HepG2 (cell line): Measurements from ENCODE around the gene STYK1. TPM values are rescaled to one million over a fixed set of nuclear protein-coding genes. Genes with fewer than 3 reads are reported as not detected.

Experiments
- ATAC-seq: fragments of 200-7000 bp; cut with Tn5 transposase; 3 replicates; pipeline ENCODE4 v1.9.1; 2020; ENCODE audit warnings: mild to moderate bottlenecking, moderate library complexity
- BruUV-seq: library from RNA; stranded (reverse); fragments of 400-500 nt; replicated peaks from 2 replicates; lab custom pipeline; 2021; lab: Mats Ljungman, UMichigan
- CTCF ChIA-PET: fragments of 300-600 bp; formaldehyde crosslinking; extraction: SDS; loops from one replicate; lab custom pipeline; 2021; ENCODE audit warnings: low total read pairs, inconsistent platforms, low intra/inter-chr PET ratio; lab: Yijun Ruan, JAX
- POLR2A ChIA-PET: fragments of 350-600 bp; sonication (Branson Sonifier 250); formaldehyde crosslinking; loops from one replicate; lab custom pipeline; 2020; ENCODE audit warnings: antibody characterized with exemption, inconsistent platforms; lab: Yijun Ruan, JAX
- DNase-seq: peaks from one replicate; pipeline ENCODE4 v3.0.0-alpha.2; 2015; ENCODE audit warnings: low spot score
- FAIRE-seq: peaks from 3 replicates; lab custom pipeline; 2011; peaks lifted over from hg19 to GRCh38; lab: Jason Lieb, UNC
- H2AFZ ChIP-seq: one replicate; pipeline ENCODE4 v1.6.1; 2011; ENCODE audit warnings: low read length, inconsistent platforms
- H3K27ac ChIP-seq: fragments of 300-600 bp; 3 replicates; pipeline ENCODE4 v1.8.0; 2011; ENCODE audit warnings: mixed run types, mild to moderate bottlenecking, mixed read lengths, low read length, inconsistent platforms; ENCODE audit not compliant: insufficient read depth; ENCODE audit errors: extremely low read length
- H3K27me3 ChIP-seq, 2 experiments: fragments of 200-600 bp in 1 of 2; 2 replicates in 1 of 2; 3 replicates in 1 of 2; pipeline versions ENCODE4 v1.6.0 to v1.8.0; 2011; ENCODE audit warnings: low read length in 2 of 2, mild to moderate bottlenecking in 2 of 2, moderate library complexity in 2 of 2, inconsistent platforms in 1 of 2; ENCODE audit not compliant: insufficient read depth in 2 of 2, control insufficient read depth in 1 of 2
- H3K36me3 ChIP-seq, 2 experiments: fragments of 200-600 bp in 1 of 2; replicated peaks in 1 of 2; 2 replicates in 1 of 2; 3 replicates in 1 of 2; pipeline versions ENCODE4 v1.5.1 to v1.8.0; 2011; ENCODE audit warnings: low read length in 2 of 2, inconsistent platforms in 1 of 2; ENCODE audit not compliant: insufficient read depth in 2 of 2, control insufficient read depth in 1 of 2
- H3K4me1 ChIP-seq: 2 replicates; pipeline ENCODE4 v1.5.1; 2012; ENCODE audit warnings: low read length, inconsistent platforms; ENCODE audit not compliant: insufficient read depth
- H3K4me2 ChIP-seq: 2 replicates; pipeline ENCODE4 v1.6.0; 2011; ENCODE audit warnings: low read depth, low read length, inconsistent platforms
- H3K4me3 ChIP-seq, 3 experiments: fragments of 200-600 bp in 1 of 3; sonication (generic), shearing (Covaris generic) in 1 of 3; replicated peaks in 1 of 3; 2 replicates each; pipeline ENCODE4 v1.5.1; 2011 to 2016; ENCODE audit warnings: low read length in 3 of 3, inconsistent platforms in 2 of 3, low read depth in 2 of 3, mild to moderate bottlenecking in 2 of 3, control low read depth in 1 of 3, mixed read lengths in 1 of 3; ENCODE audit not compliant: insufficient read depth in 1 of 3
- H3K79me2 ChIP-seq: one replicate; pipeline ENCODE4 v1.6.1; 2011; ENCODE audit warnings: low read length, inconsistent platforms; ENCODE audit not compliant: insufficient read depth
- H3K9ac ChIP-seq: 2 replicates; pipeline ENCODE4 v1.6.0; 2011; ENCODE audit warnings: mild to moderate bottlenecking, low read depth, low read length, inconsistent platforms; ENCODE audit not compliant: insufficient read depth
- H3K9me3 ChIP-seq: 2 replicates; pipeline ENCODE4 v1.5.1; 2012; ENCODE audit warnings: mild to moderate bottlenecking, low read length
- H4K20me1 ChIP-seq: 2 replicates; pipeline ENCODE4 v1.6.0; 2011; ENCODE audit warnings: inconsistent platforms, mild to moderate bottlenecking, low read length, moderate library complexity; ENCODE audit not compliant: insufficient read depth
- ATF2 ChIP-seq: sonication (generic); formaldehyde crosslinking; IDR thresholded peaks from 2 replicates; pipeline ENCODE4 v1.4.0; 2020; ENCODE audit warnings: missing genetic modification reagents
- FOSL2 ChIP-seq: sonication (generic); formaldehyde crosslinking; IDR thresholded peaks from 2 replicates; pipeline ENCODE4 v1.4.0; 2020; ENCODE audit warnings: missing genetic modification reagents
- GLI4 ChIP-seq: sonication (generic); formaldehyde crosslinking; IDR thresholded peaks from 2 replicates; pipeline ENCODE4 v1.5.1; 2020; ENCODE audit warnings: missing genetic modification reagents, mild to moderate bottlenecking, moderate library complexity, borderline replicate concordance
- MED13 ChIP-seq: sonication (generic); formaldehyde crosslinking; IDR thresholded peaks from 2 replicates; pipeline ENCODE4 v1.5.0; 2020; ENCODE audit warnings: missing genetic modification reagents
- NCOA1 ChIP-seq: sonication (generic); formaldehyde crosslinking; IDR thresholded peaks from 2 replicates; pipeline ENCODE4 v1.9.0; 2021; ENCODE audit warnings: missing genetic modification reagents
- PHF21A ChIP-seq: sonication (generic); formaldehyde crosslinking; IDR thresholded peaks from 2 replicates; pipeline ENCODE4 v1.5.0; 2020; ENCODE audit warnings: mild to moderate bottlenecking, missing genetic modification reagents
- POGK ChIP-seq: sonication (generic); formaldehyde crosslinking; conservative IDR thresholded peaks from 2 replicates; pipeline ENCODE4 v1.8.0; 2022; ENCODE audit warnings: mild to moderate bottlenecking, moderate library complexity, missing genetic modification reagents
- RFXAP ChIP-seq: sonication (generic); formaldehyde crosslinking; IDR thresholded peaks from 2 replicates; pipeline ENCODE4 v1.4.0; 2020; ENCODE audit warnings: missing genetic modification reagents, borderline replicate concordance
- SOX13 ChIP-seq, 3 experiments: fragments of 450-650 bp in 1 of 3; sonication (generic) in 1 of 3; formaldehyde crosslinking in 1 of 3; IDR thresholded peaks in 2 of 3; conservative IDR thresholded peaks in 1 of 3; 2 replicates each; pipeline versions ENCODE4 v1.5.0 to v1.6.1; 2016 to 2020; ENCODE audit warnings: antibody characterized with exemption in 1 of 3, mild to moderate bottlenecking in 1 of 3, missing compliant biosample characterization in 1 of 3, missing genetic modification reagents in 1 of 3, moderate library complexity in 1 of 3
- TOPORS ChIP-seq: sonication (generic); formaldehyde crosslinking; IDR thresholded peaks from 2 replicates; pipeline ENCODE4 v1.8.0; 2023; ENCODE audit warnings: mild to moderate bottlenecking, missing genetic modification reagents
- U2AF1 ChIP-seq: fragments of 200-400 bp; formaldehyde crosslinking; optimal IDR thresholded peaks from 2 replicates; pipeline ENCODE3; 2017; ENCODE audit warnings: mild to moderate bottlenecking, low read depth, low read length
- ZNF33B ChIP-seq: sonication (generic); formaldehyde crosslinking; IDR thresholded peaks from 2 replicates; pipeline ENCODE4 v1.5.1; 2020; ENCODE audit warnings: mild to moderate bottlenecking, missing genetic modification reagents
- ZNF451 ChIP-seq: sonication (generic); formaldehyde crosslinking; IDR thresholded peaks from 2 replicates; pipeline ENCODE4 v1.5.0; 2020; ENCODE audit warnings: mild to moderate bottlenecking, missing genetic modification reagents
- ZNF790 ChIP-seq: sonication (generic); formaldehyde crosslinking; IDR thresholded peaks from 2 replicates; pipeline ENCODE4 v1.8.0; 2022; ENCODE audit warnings: missing genetic modification reagents, mild to moderate bottlenecking, borderline replicate concordance
- ZNF83 ChIP-seq: sonication (generic); formaldehyde crosslinking; IDR thresholded peaks from 2 replicates; pipeline ENCODE4 v1.4.0; 2020; ENCODE audit warnings: missing genetic modification reagents, mild to moderate bottlenecking, borderline replicate concordance
- WGBS: methylation state at CpG from one replicate; pipeline ENCODE4 v1.1.6; 2017; ENCODE audit warnings: low lambda C conversion rate; 5-methylcytosine and 5-hydroxymethylcytosine counted together
- in situ Hi-C: cut with HindIII; loops from 2 replicates; pipeline ENCODE4 v1.10.0; 2017; ENCODE audit warnings: low pct_unique_long_range_greater_than_20kb; ENCODE audit not compliant: extremely low pct_ligation_motif_present
- intact Hi-C: fragments of 100-400 bp; cut with micrococcal nuclease; formaldehyde crosslinking; loops from one replicate; pipeline ENCODE4 v1.10.0; 2022; ENCODE audit not compliant: unreplicated experiment
- polyA plus RNA-seq, 8 experiments: library from polyadenylated mRNA; depleted of rRNA in 3 of 8; stranded (reverse) in 7 of 8; unstranded in 1 of 8; fragments of >200 nt; fragmentation: Illumina TruSeq in 4 of 8; extraction: Trizol in 4 of 8; gene quantifications; 2 replicates each; pipeline versions ENCODE4 v1.2.1 to v1.2.3, GENCODE V29; 2011 to 2016; ENCODE audit warnings: low read depth in 4 of 8, missing spikeins in 1 of 8, mixed read lengths in 1 of 8; ENCODE audit not compliant: insufficient read depth in 1 of 8
- total RNA-seq, 5 experiments: library from RNA; depleted of rRNA; stranded (reverse); fragments of >200 nt; fragmentation: Illumina TruSeq; extraction: Trizol; gene quantifications; 2 replicates each; pipeline ENCODE4 v1.2.3, GENCODE V29; 2016; ENCODE audit warnings: low read depth in 1 of 5
- TF ChIP-seq, protein P1 (sequence below): sonication (generic); formaldehyde crosslinking; IDR thresholded peaks from 2 replicates; pipeline ENCODE4 v1.4.0; 2020; ENCODE audit warnings: missing genetic modification reagents, mild to moderate bottlenecking, borderline replicate concordance
- TF ChIP-seq, protein P2 (sequence below): sonication (generic); formaldehyde crosslinking; IDR thresholded peaks from 2 replicates; pipeline ENCODE4 v1.4.0; 2020; ENCODE audit warnings: missing genetic modification reagents

Gene STYK1
- total and polyA plus RNA-seq, 2 of the 13 experiments (the other 11 are each of a cell fraction or from before 2014, with no cell fraction given): not detected

DNA sequence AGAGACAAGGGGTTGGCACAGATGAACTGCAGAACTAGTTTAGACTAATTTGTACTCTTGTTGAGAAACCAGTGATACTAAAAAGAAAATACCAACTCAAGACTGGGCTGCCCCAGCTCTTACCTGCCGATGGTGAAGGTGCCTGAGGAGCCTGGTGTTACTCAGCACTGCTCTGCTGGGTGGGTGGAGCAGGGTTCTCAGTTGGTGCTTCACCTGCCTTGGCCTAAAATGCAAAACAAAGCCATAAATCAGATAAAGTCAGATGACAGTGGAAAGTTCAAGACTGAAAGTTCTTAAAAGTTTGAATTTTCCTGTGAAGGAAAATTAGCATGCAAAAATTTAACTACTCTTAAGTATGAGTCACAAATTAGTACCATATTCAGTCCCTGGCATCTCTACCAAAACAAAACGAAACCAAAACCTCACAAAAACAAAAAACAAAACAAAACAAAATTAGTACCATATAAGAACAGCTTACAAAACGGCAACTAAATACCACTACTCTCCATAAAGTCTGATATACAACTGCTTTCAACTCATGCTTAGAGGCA lies 27.4 kb upstream of the STYK1 start (continued):
- TF ChIP-seq, protein P1, sequence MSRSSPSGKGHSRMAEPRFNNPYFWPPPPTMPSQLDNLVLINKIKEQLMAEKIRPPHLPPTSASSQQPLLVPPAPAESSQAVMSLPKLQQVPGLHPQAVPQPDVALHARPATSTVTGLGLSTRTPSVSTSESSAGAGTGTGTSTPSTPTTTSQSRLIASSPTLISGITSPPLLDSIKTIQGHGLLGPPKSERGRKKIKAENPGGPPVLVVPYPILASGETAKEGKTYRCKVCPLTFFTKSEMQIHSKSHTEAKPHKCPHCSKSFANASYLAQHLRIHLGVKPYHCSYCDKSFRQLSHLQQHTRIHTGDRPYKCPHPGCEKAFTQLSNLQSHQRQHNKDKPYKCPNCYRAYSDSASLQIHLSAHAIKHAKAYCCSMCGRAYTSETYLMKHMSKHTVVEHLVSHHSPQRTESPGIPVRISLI (CRISPR knock-in tag): no peak
- no peak for TF ChIP-seq POGK (CRISPR knock-in tag)
- TF ChIP-seq ZNF790 (CRISPR knock-in tag): no peak
- TF ChIP-seq ZNF33B (CRISPR knock-in tag): no peak

GRCh38 chr12:10700581-10700980 lies 26.7 kb upstream of the STYK1 start:
- H3K4me1 ChIP-seq: no peaks in the 10 kb centered on the region
- peaks cover 3% of the 10 kb centered on the region; the same call in 1 of the 2 replicates for H4K20me1 ChIP-seq
- POLR2A ChIA-PET: no interaction called here
- no peak for FAIRE-seq
- in situ Hi-C loops (no loop called here), intact Hi-C loops (no loop called here)
- no peak overlapping the region for H2AFZ ChIP-seq
- no peak overlapping the region for H3K4me2 ChIP-seq
- peaks cover 8 to 67% of the 10 kb centered on the region in 2 experiments for H3K36me3 ChIP-seq
- H3K27ac ChIP-seq: no peak overlapping the region
- CTCF ChIA-PET: no interaction called here
- no peak for DNase-seq
- H3K79me2 ChIP-seq: no peaks in the 10 kb centered on the region
- no peak for ATAC-seq
- BruUV-seq: no TSS peak
- no peak overlapping the region for H3K9ac ChIP-seq
- H3K9me3 ChIP-seq: no peaks in the 10 kb centered on the region
- WGBS: 91% methylated on average over 3 of the region's 3 CpGs
- no peaks in the 10 kb centered on the region for H3K27me3 ChIP-seq
- H3K4me3 ChIP-seq: no peak overlapping the region
- TF ChIP-seq ATF2 (CRISPR knock-in tag) (no peak), PHF21A (no peak), MED13 (CRISPR knock-in tag) (no peak), RFXAP (CRISPR knock-in tag) (no peak), GLI4 (no peak), ZNF451 (no peak), ZNF83 (CRISPR knock-in tag) (no peak), FOSL2 (CRISPR knock-in tag) (no peak), TOPORS (CRISPR knock-in tag) (no peak), NCOA1 (CRISPR knock-in tag) (no peak), SOX13 (IDR thresholded peaks at IDR 0.05) (no peak), SOX13 (CRISPR knock-in tag; conservative IDR thresholded peaks at IDR 0.05 in 1 of 2, IDR thresholded peaks at IDR 0.05 in 1 of 2) (no peak), U2AF1 (no peak)
- TF ChIP-seq, protein P2, sequence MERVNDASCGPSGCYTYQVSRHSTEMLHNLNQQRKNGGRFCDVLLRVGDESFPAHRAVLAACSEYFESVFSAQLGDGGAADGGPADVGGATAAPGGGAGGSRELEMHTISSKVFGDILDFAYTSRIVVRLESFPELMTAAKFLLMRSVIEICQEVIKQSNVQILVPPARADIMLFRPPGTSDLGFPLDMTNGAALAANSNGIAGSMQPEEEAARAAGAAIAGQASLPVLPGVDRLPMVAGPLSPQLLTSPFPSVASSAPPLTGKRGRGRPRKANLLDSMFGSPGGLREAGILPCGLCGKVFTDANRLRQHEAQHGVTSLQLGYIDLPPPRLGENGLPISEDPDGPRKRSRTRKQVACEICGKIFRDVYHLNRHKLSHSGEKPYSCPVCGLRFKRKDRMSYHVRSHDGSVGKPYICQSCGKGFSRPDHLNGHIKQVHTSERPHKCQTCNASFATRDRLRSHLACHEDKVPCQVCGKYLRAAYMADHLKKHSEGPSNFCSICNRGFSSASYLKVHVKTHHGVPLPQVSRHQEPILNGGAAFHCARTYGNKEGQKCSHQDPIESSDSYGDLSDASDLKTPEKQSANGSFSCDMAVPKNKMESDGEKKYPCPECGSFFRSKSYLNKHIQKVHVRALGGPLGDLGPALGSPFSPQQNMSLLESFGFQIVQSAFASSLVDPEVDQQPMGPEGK (CRISPR knock-in tag): no peak
